Measurements from ENCODE around the gene FOLR2.
"Not testable (repeated sequence)": the region's sequence is repeated elsewhere in the genome, so short reads cannot be mapped to it uniquely, and the experiment has no call there.

DNA sequence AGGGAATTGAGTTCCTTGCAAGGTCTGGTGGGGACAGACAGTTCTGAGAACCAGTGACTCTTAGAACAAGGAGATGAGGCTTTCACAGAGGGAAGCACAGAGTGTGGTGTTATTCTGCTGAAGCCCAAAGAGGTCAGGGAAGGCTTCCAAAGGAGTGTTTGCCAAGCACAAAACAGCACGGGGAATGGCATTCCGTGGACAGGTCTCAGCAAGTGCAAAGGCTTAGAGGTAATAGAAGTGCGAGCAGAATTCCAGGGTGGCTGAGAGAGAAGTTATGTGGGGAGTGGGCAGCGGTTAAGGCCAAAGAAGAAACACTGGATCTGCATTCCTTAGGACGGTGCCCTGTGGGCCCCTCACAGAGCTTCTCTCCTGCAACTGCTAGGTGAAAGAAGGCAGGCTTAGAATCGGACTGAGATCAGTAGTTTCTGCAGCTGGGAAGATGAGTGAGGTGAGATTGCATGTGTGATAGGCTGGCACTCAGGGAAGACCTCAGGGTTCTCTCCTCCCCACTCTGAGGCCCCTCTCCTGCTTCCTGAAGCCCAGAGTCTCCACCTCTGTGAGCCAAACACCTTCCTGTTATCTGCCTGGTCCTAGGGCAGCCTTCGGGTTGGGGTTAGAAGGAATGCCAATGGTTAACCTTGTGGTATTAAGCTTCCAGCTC lies 35.6 kb upstream of the FOLR2 start:
- not testable (repeated sequence) for TF ChIP-seq YY1 (IDR thresholded peaks at IDR 0.05; ENCODE audit: insufficient read depth, insufficient read length); ZNF274 (IDR thresholded peaks at IDR 0.05; ENCODE audit: low read depth, low read length); SUZ12 (IDR thresholded peaks at IDR 0.05; ENCODE audit: extremely low read depth, insufficient read depth, insufficient read length)

All from NT2/D1 (cell line).